ENCODE data around the gene LIN52.

LIN52 gene

DNA sequence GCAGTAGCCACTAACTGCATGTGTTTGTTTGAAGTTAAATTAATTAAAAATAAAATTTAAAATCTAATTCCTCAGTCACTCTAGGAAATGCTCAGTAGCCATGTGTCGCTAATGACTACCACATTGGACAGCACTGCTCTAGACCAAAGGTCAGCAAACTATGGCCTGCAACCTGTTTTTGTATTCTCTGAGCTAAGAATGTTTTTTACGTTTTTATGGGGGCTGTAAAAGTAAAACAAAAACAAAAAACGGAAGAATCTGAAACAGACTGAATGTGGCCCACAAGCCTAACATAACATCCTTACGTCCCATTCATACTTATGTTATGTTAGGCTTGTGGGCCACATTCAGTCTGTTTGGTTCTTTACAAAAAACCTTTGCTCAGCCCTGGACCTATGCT lies 57.8 kb downstream of the LIN52 start:
- Histone ChIP-seq H3K4me1 (ENCODE audit: control insufficient read depth, insufficient read depth, low read length) (peaks cover 3% of the 10 kb centered on the region; the same call in 1 of the 2 replicates), H3K9me3 (ENCODE audit: control insufficient read depth, insufficient read depth, low read depth, low read length) (no peaks in the 10 kb centered on the region), H3K27ac (ENCODE audit: low read depth, low read length) (no peak overlapping the region), H3K27me3 (ENCODE audit: control insufficient read depth, insufficient read depth, low read length) (no peaks in the 10 kb centered on the region), H3K4me3 (ENCODE audit: low read depth, low read length) (no peak overlapping the region), H3K9ac (ENCODE audit: low read length) (no peak overlapping the region), H3K36me3 (ENCODE audit: control insufficient read depth, insufficient read depth, low read length) (no peaks in the 10 kb centered on the region)

DNA sequence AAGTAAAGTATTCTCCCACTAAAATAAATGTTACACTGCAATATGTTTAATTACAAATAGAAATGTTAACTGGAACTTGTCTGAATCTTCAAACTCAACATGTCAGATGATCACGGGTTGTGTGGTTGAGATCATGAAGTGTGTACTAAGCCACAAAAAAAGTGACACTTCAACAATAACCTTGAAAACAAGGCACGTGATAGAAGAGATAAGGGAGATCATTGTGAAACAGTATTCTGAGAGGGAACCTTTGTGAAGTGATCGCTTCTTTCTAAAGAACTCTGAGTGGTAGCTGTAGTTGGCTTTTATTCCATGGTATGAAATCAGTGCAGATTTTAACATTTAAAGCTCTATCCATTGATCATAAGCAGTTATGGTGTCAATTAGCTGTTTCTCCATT lies 60.0 kb downstream of the LIN52 start:
- H3K4me1 ChIP-seq (ENCODE audit: control insufficient read depth, insufficient read depth, low read length): peaks cover 3% of the 10 kb centered on the region; the same call in 1 of the 2 replicates
- H3K36me3 ChIP-seq (ENCODE audit: control insufficient read depth, insufficient read depth, low read length): no peaks in the 10 kb centered on the region
- H3K27ac ChIP-seq (ENCODE audit: low read depth, low read length): no peak overlapping the region
- H3K4me3 ChIP-seq (ENCODE audit: low read depth, low read length): no peak overlapping the region
- no peaks in the 10 kb centered on the region for H3K27me3 ChIP-seq (ENCODE audit: control insufficient read depth, insufficient read depth, low read length)
- no peak overlapping the region for H3K9ac ChIP-seq (ENCODE audit: low read length)
- no peaks in the 10 kb centered on the region for H3K9me3 ChIP-seq (ENCODE audit: control insufficient read depth, insufficient read depth, low read depth, low read length)

DNA sequence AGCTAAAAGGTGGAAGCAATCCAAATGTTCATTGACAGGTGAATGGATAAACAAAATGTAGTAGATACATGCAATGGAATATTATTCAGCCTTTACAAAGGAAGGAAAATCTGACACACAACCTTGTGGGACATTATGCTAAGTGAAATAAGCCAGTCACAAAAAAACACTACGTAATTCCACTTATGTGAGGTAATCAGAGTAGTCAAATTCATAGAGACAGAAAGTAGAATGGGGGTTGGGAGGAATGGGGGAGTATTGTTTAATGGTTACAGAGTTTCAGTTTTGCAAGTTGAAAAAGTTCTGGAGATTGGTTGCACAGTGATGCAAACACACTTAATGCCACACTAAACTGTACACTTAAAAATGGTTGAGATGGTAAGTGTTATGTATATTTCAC lies 62.8 kb downstream of the LIN52 start:
- H3K27me3 ChIP-seq (ENCODE audit: control insufficient read depth, insufficient read depth, low read length): no peaks in the 10 kb centered on the region
- no peaks in the 10 kb centered on the region for H3K36me3 ChIP-seq (ENCODE audit: control insufficient read depth, insufficient read depth, low read length)
- no peaks in the 10 kb centered on the region for H3K4me1 ChIP-seq (ENCODE audit: control insufficient read depth, insufficient read depth, low read length)
- H3K9me3 ChIP-seq (ENCODE audit: control insufficient read depth, insufficient read depth, low read depth, low read length): no peaks in the 10 kb centered on the region
- no peak overlapping the region for H3K4me3 ChIP-seq (ENCODE audit: low read depth, low read length)
- H3K9ac ChIP-seq (ENCODE audit: low read length): no peak overlapping the region
- H3K27ac ChIP-seq (ENCODE audit: low read depth, low read length): no peak overlapping the region

DNA sequence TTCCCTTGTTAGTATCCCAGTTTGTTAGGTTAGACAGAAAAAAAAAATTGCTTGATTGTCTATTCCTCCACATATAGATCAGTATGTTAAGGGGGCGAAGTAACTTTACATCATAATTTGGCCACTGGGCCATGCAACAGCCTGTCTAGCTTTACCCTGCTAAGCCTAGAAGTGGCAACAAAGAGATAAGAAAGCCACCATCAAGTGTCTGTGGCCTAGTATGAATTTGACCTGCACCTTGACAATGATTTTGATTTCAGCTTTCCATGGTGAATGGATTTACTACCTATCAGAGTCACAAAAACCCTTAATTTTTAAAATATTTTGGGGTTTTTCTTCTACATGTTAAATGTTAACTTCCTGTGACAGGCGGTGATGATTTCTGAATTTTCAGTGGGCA lies 63.9 kb downstream of the LIN52 start:
- H3K4me1 ChIP-seq (ENCODE audit: control insufficient read depth, insufficient read depth, low read length): no peaks in the 10 kb centered on the region
- H3K4me3 ChIP-seq (ENCODE audit: low read depth, low read length): no peak overlapping the region
- no peaks in the 10 kb centered on the region for H3K27me3 ChIP-seq (ENCODE audit: control insufficient read depth, insufficient read depth, low read length)
- H3K9ac ChIP-seq (ENCODE audit: low read length): no peak overlapping the region
- H3K36me3 ChIP-seq (ENCODE audit: control insufficient read depth, insufficient read depth, low read length): no peaks in the 10 kb centered on the region
- H3K9me3 ChIP-seq (ENCODE audit: control insufficient read depth, insufficient read depth, low read depth, low read length): no peaks in the 10 kb centered on the region
- H3K27ac ChIP-seq (ENCODE audit: low read depth, low read length): no peak overlapping the region

DNA sequence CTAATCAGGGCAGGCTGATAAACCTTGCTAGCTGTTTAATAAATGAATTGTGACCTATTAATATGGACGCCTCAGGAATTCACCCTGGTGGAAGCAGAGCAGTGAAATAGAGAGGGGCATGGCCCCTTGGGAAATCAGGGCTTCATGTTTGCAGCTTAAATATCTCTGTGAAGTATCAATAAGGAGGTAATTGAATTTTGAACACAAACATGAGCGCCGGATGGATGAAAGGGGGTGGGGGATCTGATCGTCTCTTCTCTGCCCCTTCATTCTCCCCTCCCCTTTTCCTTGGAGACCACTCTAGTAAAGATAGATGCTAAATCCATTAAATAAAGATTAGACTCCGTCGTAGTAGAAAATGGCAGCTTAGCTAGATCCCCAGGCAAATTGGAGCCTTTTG lies 70.5 kb downstream of the LIN52 start:
- Histone ChIP-seq H3K9me3 (ENCODE audit: control insufficient read depth, insufficient read depth, low read depth, low read length) (no peaks in the 10 kb centered on the region), H3K27ac (ENCODE audit: low read depth, low read length) (no peak overlapping the region), H3K27me3 (ENCODE audit: control insufficient read depth, insufficient read depth, low read length) (no peaks in the 10 kb centered on the region), H3K9ac (ENCODE audit: low read length) (no peak overlapping the region), H3K4me1 (ENCODE audit: control insufficient read depth, insufficient read depth, low read length) (peaks cover 3% of the 10 kb centered on the region; the same call in 1 of the 2 replicates), H3K36me3 (ENCODE audit: control insufficient read depth, insufficient read depth, low read length) (no peaks in the 10 kb centered on the region; the same call in 1 of the 2 replicates), H3K4me3 (ENCODE audit: low read depth, low read length) (no peak overlapping the region)

DNA sequence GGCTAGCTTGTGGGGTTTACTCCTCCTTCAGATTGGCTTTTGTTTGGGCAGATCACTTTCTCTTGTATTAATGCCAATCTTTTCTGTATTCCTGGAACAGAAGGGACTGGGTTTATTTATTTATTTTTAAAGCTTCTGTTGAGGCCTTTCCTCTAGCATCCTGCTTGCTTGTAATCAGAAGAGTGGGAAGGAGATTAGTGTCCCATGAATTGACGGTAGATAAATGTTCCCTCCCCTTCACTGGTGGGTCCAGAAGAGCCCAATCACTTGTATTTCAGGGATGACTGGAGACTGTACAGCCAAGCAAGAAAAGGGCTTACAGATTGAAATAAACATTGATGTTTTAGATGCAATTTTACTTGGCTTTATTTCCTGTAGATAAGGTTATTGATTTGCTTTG lies 71.0 kb downstream of the LIN52 start:
- Histone ChIP-seq H3K4me1 (ENCODE audit: control insufficient read depth, insufficient read depth, low read length) (peaks cover 3% of the 10 kb centered on the region; the same call in 1 of the 2 replicates), H3K36me3 (ENCODE audit: control insufficient read depth, insufficient read depth, low read length) (no peaks in the 10 kb centered on the region; the same call in 1 of the 2 replicates), H3K27me3 (ENCODE audit: control insufficient read depth, insufficient read depth, low read length) (no peaks in the 10 kb centered on the region), H3K9me3 (ENCODE audit: control insufficient read depth, insufficient read depth, low read depth, low read length) (no peaks in the 10 kb centered on the region), H3K27ac (ENCODE audit: low read depth, low read length) (no peak overlapping the region), H3K4me3 (ENCODE audit: low read depth, low read length) (no peak overlapping the region), H3K9ac (ENCODE audit: low read length) (no peak overlapping the region)

DNA sequence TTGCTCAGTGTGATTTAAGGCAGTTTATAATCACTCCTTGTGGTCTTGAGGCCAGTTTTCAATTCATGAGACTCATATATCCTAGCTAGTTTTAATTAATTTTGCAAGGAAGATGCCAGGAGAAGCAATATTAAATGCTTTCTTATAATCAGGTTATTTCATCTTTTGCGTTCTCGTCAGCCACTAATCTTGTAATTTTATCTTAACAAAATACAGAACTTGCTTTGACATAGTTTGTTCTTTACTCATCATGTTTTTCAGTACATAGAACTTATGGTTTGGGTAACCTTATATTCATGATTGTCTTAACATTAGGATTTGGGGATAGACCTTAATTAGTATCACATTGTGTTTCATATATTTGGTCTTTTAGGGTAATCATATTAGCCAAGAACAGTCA lies 76.0 kb downstream of the LIN52 start:
- Histone ChIP-seq H3K9ac (ENCODE audit: low read length) (no peak overlapping the region), H3K27me3 (ENCODE audit: control insufficient read depth, insufficient read depth, low read length) (no peaks in the 10 kb centered on the region), H3K4me3 (ENCODE audit: low read depth, low read length) (no peak overlapping the region), H3K9me3 (ENCODE audit: control insufficient read depth, insufficient read depth, low read depth, low read length) (no peaks in the 10 kb centered on the region), H3K36me3 (ENCODE audit: control insufficient read depth, insufficient read depth, low read length) (no peaks in the 10 kb centered on the region; the same call in 1 of the 2 replicates), H3K4me1 (ENCODE audit: control insufficient read depth, insufficient read depth, low read length) (peaks cover 3% of the 10 kb centered on the region; the same call in 1 of the 2 replicates), H3K27ac (ENCODE audit: low read depth, low read length) (no peak overlapping the region)

DNA sequence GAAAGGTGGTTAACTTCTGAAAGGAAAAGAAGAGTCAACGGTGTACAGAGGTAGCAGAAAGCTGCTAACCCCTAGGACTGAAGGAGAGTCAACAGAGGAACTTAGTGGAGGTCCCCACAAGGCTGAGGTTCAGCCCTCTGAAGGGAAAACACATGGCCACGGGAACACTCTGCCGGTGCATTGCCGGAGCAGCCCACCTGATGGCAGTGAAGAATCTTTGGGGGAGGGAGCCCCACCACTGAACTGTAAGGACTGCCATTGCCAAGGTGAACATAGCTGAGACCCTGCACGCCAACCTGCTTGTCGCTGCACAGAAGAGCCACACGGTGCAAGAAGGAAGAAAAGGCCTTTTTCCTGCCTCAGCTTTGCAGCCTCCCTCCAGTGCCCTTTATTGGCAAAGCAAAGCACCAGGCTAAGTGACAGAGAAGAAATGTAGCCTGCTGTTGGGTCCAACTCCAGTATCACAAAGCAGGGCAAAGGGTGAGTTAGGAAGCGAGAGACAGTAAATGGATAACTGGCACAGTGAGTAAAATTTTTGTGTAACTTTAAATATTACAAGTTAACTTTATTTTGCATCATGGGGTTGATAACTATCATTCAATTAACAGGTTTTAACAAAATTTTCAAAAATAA lies 76.9 kb downstream of the LIN52 start:
- Histone ChIP-seq H3K4me1 (ENCODE audit: control insufficient read depth, insufficient read depth, low read length) (no peaks in the 10 kb centered on the region), H3K9me3 (ENCODE audit: control insufficient read depth, insufficient read depth, low read depth, low read length) (no peaks in the 10 kb centered on the region), H3K27me3 (ENCODE audit: control insufficient read depth, insufficient read depth, low read length) (no peaks in the 10 kb centered on the region), H3K36me3 (ENCODE audit: control insufficient read depth, insufficient read depth, low read length) (no peaks in the 10 kb centered on the region; the same call in 1 of the 2 replicates), H3K27ac (ENCODE audit: low read depth, low read length) (no peak overlapping the region), H3K9ac (ENCODE audit: low read length) (no peak overlapping the region), H3K4me3 (ENCODE audit: low read depth, low read length) (no peak overlapping the region)

DNA sequence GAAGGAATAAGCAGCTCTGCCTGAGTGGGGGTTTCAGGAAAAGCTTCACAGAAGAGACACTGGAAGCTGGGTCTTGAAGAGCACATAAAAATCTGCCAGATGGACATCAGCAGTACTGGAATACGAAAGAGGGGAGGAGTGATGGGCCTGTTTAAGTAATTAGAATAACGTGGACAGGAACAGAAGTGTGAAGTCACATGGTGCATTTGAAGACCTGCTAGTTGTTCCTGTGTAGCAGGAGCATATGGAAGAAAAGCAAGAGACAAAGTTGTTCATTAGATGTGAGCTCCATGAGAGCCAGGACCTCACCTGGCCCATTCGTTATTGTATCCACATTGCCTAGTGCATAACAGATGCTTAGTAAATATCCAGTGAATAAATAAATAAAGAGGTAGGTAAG lies 85.2 kb downstream of the LIN52 start:
- no peaks in the 10 kb centered on the region for H3K4me1 ChIP-seq (ENCODE audit: control insufficient read depth, insufficient read depth, low read length)
- H3K36me3 ChIP-seq (ENCODE audit: control insufficient read depth, insufficient read depth, low read length): no peaks in the 10 kb centered on the region
- H3K9ac ChIP-seq (ENCODE audit: low read length): no peak overlapping the region
- no peaks in the 10 kb centered on the region for H3K9me3 ChIP-seq (ENCODE audit: control insufficient read depth, insufficient read depth, low read depth, low read length)
- H3K27ac ChIP-seq (ENCODE audit: low read depth, low read length): no peak overlapping the region
- no peaks in the 10 kb centered on the region for H3K27me3 ChIP-seq (ENCODE audit: control insufficient read depth, insufficient read depth, low read length)
- H3K4me3 ChIP-seq (ENCODE audit: low read depth, low read length): no peak overlapping the region

DNA sequence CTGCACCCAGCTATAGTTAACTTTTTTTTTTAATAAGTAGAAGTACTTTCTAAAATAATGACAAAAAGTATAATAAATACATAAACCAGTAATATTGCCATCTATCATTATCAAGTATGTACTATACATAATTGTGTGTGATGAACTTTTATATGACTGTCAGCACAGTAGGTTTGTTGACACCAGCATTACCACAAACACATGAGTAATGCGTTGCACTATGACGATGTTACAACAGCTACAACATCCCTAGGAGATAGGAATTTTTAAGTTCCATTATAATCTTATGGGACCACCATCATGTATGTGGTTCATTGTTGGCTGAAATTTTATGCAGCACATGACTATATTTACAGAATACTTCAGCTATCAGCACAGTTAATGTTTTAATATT lies 91.6 kb downstream of the LIN52 start:
- Histone ChIP-seq H3K4me1 (ENCODE audit: control insufficient read depth, insufficient read depth, low read length) (no peaks in the 10 kb centered on the region), H3K27ac (ENCODE audit: low read depth, low read length) (no peak overlapping the region), H3K27me3 (ENCODE audit: control insufficient read depth, insufficient read depth, low read length) (no peaks in the 10 kb centered on the region), H3K36me3 (ENCODE audit: control insufficient read depth, insufficient read depth, low read length) (no peaks in the 10 kb centered on the region), H3K9me3 (ENCODE audit: control insufficient read depth, insufficient read depth, low read depth, low read length) (no peaks in the 10 kb centered on the region), H3K9ac (ENCODE audit: low read length) (no peak overlapping the region), H3K4me3 (ENCODE audit: low read depth, low read length) (no peak overlapping the region)

DNA sequence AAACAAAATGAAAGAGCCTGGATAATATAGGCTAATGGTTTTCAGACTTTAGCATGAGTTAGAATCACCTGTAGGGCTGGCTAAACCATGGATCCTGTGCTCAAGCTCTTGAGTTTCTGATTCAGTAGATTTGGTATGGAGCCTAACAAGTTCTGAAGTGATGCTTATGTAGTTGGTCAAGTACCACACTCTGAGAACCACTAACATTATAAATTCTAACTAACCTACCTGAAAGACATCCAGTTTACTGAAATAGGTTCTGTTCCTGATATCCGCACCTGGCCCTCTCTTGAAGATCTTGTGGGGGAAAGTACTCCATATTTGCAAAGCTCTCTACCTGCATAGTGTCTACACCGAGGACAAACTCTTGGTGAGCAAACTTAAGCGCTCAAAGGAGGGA lies 95.1 kb downstream of the LIN52 start:
- Histone ChIP-seq H3K4me3 (ENCODE audit: low read depth, low read length) (no peak overlapping the region), H3K27ac (ENCODE audit: low read depth, low read length) (no peak overlapping the region), H3K9me3 (ENCODE audit: control insufficient read depth, insufficient read depth, low read depth, low read length) (no peaks in the 10 kb centered on the region), H3K4me1 (ENCODE audit: control insufficient read depth, insufficient read depth, low read length) (no peaks in the 10 kb centered on the region), H3K27me3 (ENCODE audit: control insufficient read depth, insufficient read depth, low read length) (no peaks in the 10 kb centered on the region), H3K36me3 (ENCODE audit: control insufficient read depth, insufficient read depth, low read length) (no peaks in the 10 kb centered on the region), H3K9ac (ENCODE audit: low read length) (no peak overlapping the region)

All from HUES6 (cell line).